Stimulated activated CD4-positive, alpha-beta T cell treated with anti-CD3 and anti-CD28 coated beads, Interleukin-2, amount 100 ng/mL, for 48 hours (primary cell): Measurements from ENCODE around the gene BPGM.

Experiments used
- DNase-seq, 2 donors: peaks; one replicate each; pipeline ENCODE4 v3.0.0-alpha.2; 2020

The BPGM gene

GRCh38 chr7:134724606-134725005 lies 78.0 kb downstream of the BPGM start:
- DNase-seq = no peak

- no peak for DNase-seq
Measured at GRCh38 chr7:134726581-134726980, 79.9 kb downstream of the BPGM start.

GRCh38 chr7:134727711-134728110 lies 81.1 kb downstream of the BPGM start:
- no peak for DNase-seq
